Forelimb muscle (tissue), 1 donor: ENCODE data around the gene GABBR2. TPM values are rescaled to one million over a fixed set of nuclear protein-coding genes. Genes with fewer than 3 reads are reported as not detected.

Experiments
- DNase-seq: peaks from one replicate; pipeline ENCODE4 v3.0.0-alpha.2; 2013; ENCODE audit warnings: low read depth
- polyA plus RNA-seq: library from polyadenylated mRNA; unstranded; fragments of 120-200 nt; gene quantifications from one replicate; pipeline ENCODE4 v1.2.1, GENCODE V29; 2013; ENCODE audit not compliant: insufficient read length

Gene GABBR2
- polyA plus RNA-seq, 1 donor = 0.82 TPM

- no peak for DNase-seq
Observed at GRCh38 chr9:98721643-98722042, 12.9 kb upstream of the GABBR2 start.

DNA sequence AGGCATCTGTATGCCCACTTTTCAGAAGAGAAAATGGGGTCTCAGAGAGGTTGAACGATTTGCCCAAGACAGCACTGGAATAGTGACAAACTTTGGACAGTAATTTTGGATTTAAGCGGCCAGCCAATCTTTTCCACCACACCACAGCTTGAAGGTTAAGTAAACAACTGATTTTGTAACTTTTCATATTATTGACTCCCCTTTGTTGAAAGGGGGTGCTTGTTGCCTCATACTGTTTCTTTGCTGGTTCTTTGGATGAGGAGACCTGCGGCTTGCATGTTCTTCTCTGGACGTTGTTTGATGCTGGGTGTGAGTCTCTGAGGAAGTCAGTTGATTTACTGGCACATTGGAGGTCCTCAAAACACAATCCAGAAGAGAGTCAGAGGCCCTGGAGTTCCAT, 11.7 kb upstream of the GABBR2 start:
- no peak for DNase-seq

- no peak for DNase-seq
Observed at GRCh38 chr9:98719055-98719454, 10.3 kb upstream of the GABBR2 start.

DNA sequence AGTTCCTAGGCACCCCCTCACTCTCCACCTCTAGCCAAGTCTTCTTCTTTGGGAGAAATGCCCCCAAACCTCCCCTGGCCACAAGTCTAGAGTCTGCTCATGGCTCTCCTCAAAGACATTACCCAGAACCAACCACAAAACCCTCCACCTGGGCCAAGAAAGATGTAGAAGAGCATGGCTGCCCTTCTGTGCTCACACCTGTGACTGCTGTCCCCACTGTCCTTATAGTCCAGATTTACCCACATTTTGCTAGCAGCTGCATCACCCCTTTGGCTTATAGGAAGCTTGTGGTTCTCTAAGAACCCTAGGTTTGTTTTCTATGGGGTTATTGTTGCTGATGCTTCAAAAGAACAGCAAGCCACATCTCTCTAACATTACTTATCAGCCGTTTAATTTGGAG, 6.1 kb upstream of the GABBR2 start:
- no peak for DNase-seq

DNA sequence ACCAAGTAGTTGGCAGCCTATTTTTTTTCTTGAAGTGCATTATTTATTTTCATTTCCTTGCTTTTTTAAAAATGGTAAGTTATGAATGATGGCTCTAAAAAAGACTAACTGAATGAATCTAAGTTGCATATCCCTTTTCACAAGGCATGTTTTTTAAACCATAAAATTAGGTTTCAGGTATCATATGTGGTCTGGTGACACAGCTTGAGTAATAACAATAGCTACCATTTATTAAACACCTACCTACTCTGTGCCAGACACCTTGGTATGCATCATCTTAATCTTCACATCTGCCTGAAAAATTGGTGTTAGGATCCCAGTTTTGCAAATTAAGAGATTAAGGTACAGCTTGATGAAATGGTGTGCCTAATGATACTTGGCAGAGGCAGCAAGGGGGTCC, 4.3 kb upstream of the GABBR2 start:
- no peak for DNase-seq

GRCh38 chr9:98709968-98710965, 1.5 kb upstream of the GABBR2 start:
- peak; percentile 38 for DNase-seq

DNA sequence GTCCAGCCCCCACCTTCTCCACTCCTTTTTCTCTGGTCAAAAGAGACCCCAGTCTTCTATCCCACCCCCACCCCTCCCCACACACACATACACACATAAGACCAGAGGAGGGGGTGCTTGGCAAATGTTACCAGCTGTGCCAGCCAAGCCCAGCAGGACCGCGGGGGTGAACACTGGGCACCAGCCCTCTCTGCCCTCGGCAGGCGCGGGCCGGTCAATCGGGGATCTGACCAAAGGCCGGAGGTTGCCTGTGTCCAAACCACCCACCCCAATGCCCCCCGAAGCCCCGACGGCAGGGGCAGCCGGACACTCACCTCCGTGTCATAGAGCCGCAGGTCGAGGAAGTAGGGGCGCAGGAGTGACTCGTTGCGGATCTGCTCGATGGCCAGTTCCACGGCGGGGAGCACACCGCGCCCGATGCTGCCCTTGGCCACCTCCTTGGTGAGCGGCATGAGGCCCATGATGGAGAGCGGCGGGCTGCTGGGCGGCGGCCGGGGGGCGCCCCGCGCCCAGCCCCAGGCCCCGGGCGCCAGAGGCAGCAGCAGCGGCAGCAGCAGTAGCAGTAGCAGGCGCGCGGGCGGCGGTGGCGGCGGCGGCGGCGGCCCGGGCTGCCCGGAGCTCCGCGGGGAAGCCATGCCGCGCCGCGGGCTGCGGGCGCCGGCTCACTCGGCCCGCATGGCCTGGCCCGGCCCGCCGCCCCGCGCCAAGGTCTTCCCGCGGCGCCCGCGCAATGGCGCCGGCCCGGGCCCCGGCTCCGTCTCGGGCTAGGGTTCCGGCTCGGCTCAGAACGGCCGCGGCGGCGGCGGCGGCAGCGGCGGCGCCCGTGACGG, 417 bp downstream of the GABBR2 start:
- DNase-seq = no peak

- peak; percentile 25 for DNase-seq
Observed at GRCh38 chr9:98707166-98708102, 1.3 kb downstream of the GABBR2 start.

DNA sequence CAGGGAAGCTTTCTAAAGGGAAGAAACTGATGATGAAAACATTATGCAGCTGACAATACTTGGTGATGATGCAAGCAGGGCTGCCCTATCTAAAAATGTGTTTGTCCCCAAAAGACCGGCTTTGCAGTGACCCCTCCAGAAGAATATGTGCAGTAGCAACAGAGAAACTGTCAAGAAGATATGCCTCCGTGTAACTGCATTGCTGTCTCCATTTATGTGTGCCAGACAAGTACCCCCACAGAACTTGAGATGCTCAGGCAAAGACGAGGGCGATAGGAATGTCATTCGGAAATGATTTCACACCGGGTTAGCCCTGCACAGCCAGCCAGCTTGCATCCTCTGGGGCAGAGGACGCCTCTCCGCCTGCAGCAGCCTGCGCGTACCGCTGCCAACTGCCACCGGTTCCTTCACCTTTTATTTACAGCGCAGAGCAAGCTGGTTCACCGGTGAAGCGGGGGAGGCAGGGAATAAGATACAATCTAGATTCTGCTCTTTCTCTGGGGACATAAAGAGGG, 2.0 kb downstream of the GABBR2 start:
- no peak for DNase-seq

GRCh38 chr9:98702835-98703380, 5.8 kb downstream of the GABBR2 start:
- DNase-seq = no peak

- DNase-seq = no peak
Observed at GRCh38 chr9:98702340-98702739, 6.4 kb downstream of the GABBR2 start.

DNA sequence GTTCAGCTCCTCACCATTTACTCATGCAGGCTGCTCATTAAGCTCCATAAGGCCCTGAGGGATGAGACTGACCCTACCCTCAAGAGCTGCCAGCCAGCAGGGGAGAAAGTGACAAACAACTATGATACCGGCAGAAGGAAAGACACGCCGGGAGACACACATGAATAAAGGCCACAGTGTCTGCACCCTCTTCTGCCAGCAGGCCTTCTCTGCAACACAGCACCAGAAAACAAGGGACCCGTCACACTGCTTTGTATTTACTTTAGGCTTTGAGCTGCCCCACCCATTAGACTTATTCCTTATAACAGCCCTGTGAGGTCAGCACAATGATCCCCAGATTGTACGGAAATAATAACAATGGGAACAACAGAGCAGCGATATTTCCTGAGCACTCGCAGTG, 7.2 kb downstream of the GABBR2 start:
- no peak for DNase-seq

- DNase-seq = no peak
Observed at GRCh38 chr9:98700801-98701200, 7.9 kb downstream of the GABBR2 start.

DNA sequence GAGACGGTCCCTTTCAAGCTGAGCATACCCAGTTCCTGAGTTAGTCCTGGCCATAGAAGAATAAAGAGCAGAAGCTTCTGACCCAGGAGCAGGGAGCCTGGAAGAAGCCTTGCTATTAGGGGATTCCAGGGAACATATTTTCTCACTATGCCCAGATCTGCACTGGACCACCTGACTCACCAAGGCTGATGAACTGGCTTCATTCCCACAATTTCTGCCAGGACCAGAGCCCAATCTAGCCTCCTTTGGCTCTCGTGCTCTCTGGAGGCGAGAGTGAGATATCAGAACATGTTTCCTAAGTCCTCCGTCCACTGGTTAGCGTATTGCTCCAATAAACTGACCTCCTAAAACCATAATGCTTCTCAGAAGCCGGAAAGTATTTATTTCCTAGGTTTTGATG, 9.9 kb downstream of the GABBR2 start:
- no peak for DNase-seq

GRCh38 chr9:98694943-98695342, 13.8 kb downstream of the GABBR2 start:
- no peak for DNase-seq

DNA sequence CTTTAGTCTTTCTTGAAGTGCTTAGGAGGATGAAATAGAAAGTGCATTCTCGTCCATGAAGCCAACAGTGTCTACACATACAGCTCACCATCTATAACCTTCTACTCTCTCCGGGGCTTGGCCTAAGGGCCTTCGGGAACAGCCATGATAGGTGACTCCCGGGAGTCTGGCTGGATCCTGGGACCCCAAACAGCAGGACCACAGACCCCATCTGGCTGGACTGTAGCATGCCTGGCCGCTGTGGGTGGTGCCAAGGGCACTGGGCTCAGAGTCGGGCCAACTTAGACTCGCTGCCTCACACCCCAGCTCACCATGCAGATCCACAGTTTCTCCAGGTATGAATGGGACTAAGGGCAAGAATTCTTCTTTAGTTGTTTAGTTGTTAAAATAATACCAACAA, 16.3 kb downstream of the GABBR2 start:
- no peak for DNase-seq

DNA sequence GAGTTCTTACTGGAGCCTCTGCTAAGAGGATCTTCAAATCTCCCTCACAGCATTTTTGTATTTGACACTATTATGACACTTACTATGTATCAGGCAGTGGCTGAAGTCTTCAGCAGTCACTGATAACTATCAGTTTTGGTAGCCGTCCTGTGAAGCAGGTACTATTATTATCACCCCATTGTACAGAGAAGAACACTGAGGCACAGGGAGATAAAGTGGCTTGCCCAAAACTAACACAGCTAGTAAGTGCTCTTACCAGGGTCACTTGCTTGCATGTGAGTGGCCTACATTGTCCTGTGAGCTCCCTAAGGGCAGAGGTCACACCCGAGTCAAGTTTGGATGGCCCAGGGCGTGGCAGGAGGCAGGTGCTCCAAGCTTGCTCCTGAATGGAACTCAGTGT, 16.8 kb downstream of the GABBR2 start:
- DNase-seq = no peak

GRCh38 chr9:98690686-98691085, 18.0 kb downstream of the GABBR2 start:
- no peak for DNase-seq

GRCh38 chr9:98688710-98689495, 19.8 kb downstream of the GABBR2 start:
- DNase-seq = no peak

GRCh38 chr9:98687911-98688310, 20.8 kb downstream of the GABBR2 start:
- no peak for DNase-seq
